Right atrium auricular region (tissue), 2 donors: ENCODE measurements around the gene RPL3. TPM values are rescaled to one million over a fixed set of nuclear protein-coding genes. Genes with fewer than 3 reads are reported as not detected.
A peak's percentile ranks its signal among the peaks of the same experiment; 100 is the strongest.

ENCODE experiments used
- DNase-seq: peaks from one replicate; pipeline ENCODE4 v3.0.0-alpha.2; 2019; ENCODE audit warnings: low spot score
- H3K27ac ChIP-seq, 2 donors: fragments of 200-600 bp; sonication (generic); 1 replicate in 1 of 2; 2 replicates in 1 of 2; pipeline ENCODE4 v1.5.1; 2016 to 2019
- H3K27me3 ChIP-seq, 2 donors: fragments of 200-600 bp; sonication (generic); one replicate each; pipeline versions ENCODE4 v1.5.1 to v1.6.0; 2017 to 2019
- H3K36me3 ChIP-seq: fragments of 200-600 bp; sonication (generic); one replicate; pipeline ENCODE4 v1.5.1; 2016
- H3K4me1 ChIP-seq, 2 donors: fragments of 200-600 bp; sonication (generic); one replicate each; pipeline versions ENCODE4 v1.5.1 to v1.6.0; 2017 to 2019
- H3K4me3 ChIP-seq, 2 donors: fragments of 200-600 bp; sonication (generic); 1 replicate in 1 of 2; 2 replicates in 1 of 2; pipeline ENCODE4 v1.5.1; 2017 to 2019; ENCODE audit warnings: mild to moderate bottlenecking in 1 of 2, moderate library complexity in 1 of 2
- H3K9me3 ChIP-seq, 2 donors: fragments of 200-600 bp; sonication (generic); one replicate each; pipeline ENCODE4 v1.5.1; 2019
- CTCF ChIP-seq, 2 donors: fragments of 200-600 bp; sonication (generic); IDR thresholded peaks; one replicate each; pipeline ENCODE4 v1.5.1; 2019; ENCODE audit warnings: antibody characterized with exemption in 2 of 2
- total RNA-seq, 2 donors: library from RNA; depleted of rRNA; stranded (reverse); fragments of >200 nt; gene quantifications; one replicate each; pipeline ENCODE4 v1.1.0, GENCODE V29; 2016

The RPL3 gene
- total RNA-seq, 2 donors from 2014 or later: 440 to 1,190 TPM

- H3K27ac ChIP-seq: no peak overlapping the region
Observed at GRCh38 chr22:39355080-39355479, 35.7 kb upstream of the RPL3 start.

GRCh38 chr22:39353346-39353745 is 33.9 kb upstream of the RPL3 start:
- no peaks in the 10 kb centered on the region for H3K36me3 ChIP-seq
- H3K4me3 ChIP-seq: no peak overlapping the region
- H3K27ac ChIP-seq: no peak overlapping the region
- H3K4me1 ChIP-seq: peaks cover 0 to 21% of the 10 kb centered on the region in 2 donors
- no peaks in the 10 kb centered on the region for H3K27me3 ChIP-seq
- no peaks in the 10 kb centered on the region for H3K9me3 ChIP-seq
- TF ChIP-seq CTCF (IDR thresholded peaks at IDR 0.05): no peak
- no peak for DNase-seq

More at GRCh38 chr22:39355080-39355479, 35.7 kb upstream of the RPL3 start:
- peaks cover 0 to 12% of the 10 kb centered on the region in 2 donors for H3K4me1 ChIP-seq
- TF ChIP-seq CTCF (IDR thresholded peaks at IDR 0.05): no peak
- no peaks in the 10 kb centered on the region for H3K9me3 ChIP-seq
- no peak for DNase-seq
- H3K36me3 ChIP-seq: no peaks in the 10 kb centered on the region
- H3K4me3 ChIP-seq: no peak overlapping the region
- no peaks in the 10 kb centered on the region for H3K27me3 ChIP-seq

GRCh38 chr22:39352306-39352891 is 33.0 kb upstream of the RPL3 start:
- TF ChIP-seq CTCF (IDR thresholded peaks at IDR 0.05): no peak
- H3K36me3 ChIP-seq: no peaks in the 10 kb centered on the region
- DNase-seq: no peak
- no peaks in the 10 kb centered on the region for H3K9me3 ChIP-seq
- no peak overlapping the region for H3K4me3 ChIP-seq
- peaks cover 0 to 21% of the 10 kb centered on the region in 2 donors for H3K4me1 ChIP-seq
- no peak overlapping the region for H3K27ac ChIP-seq
- no peaks in the 10 kb centered on the region for H3K27me3 ChIP-seq

- H3K4me3 ChIP-seq: no peak overlapping the region
- H3K9me3 ChIP-seq: no peaks in the 10 kb centered on the region
- no peaks in the 10 kb centered on the region for H3K27me3 ChIP-seq
- peak overlapping the region; percentile 76 to 81 for H3K27ac ChIP-seq
- no peak for DNase-seq
- H3K36me3 ChIP-seq: no peaks in the 10 kb centered on the region
- no peak for TF ChIP-seq CTCF (IDR thresholded peaks at IDR 0.05)
- H3K4me1 ChIP-seq: peaks cover 0 to 21% of the 10 kb centered on the region in 2 donors
Observed at GRCh38 chr22:39351689-39352214, 32.3 kb upstream of the RPL3 start.

GRCh38 chr22:39350757-39351688 is 31.6 kb upstream of the RPL3 start:
- no peak for TF ChIP-seq CTCF (IDR thresholded peaks at IDR 0.05)
- Histone ChIP-seq H3K4me3 (peak overlapping the region; percentile 84 to 88), H3K27me3 (no peaks in the 10 kb centered on the region), H3K36me3 (no peaks in the 10 kb centered on the region), H3K4me1 (peaks cover 0 to 21% of the 10 kb centered on the region in 2 donors), H3K27ac (peak overlapping the region; percentile 76 to 81), H3K9me3 (no peaks in the 10 kb centered on the region)
- DNase-seq: no peak
